Measurements from ENCODE around the gene DIS3L2.

DNA sequence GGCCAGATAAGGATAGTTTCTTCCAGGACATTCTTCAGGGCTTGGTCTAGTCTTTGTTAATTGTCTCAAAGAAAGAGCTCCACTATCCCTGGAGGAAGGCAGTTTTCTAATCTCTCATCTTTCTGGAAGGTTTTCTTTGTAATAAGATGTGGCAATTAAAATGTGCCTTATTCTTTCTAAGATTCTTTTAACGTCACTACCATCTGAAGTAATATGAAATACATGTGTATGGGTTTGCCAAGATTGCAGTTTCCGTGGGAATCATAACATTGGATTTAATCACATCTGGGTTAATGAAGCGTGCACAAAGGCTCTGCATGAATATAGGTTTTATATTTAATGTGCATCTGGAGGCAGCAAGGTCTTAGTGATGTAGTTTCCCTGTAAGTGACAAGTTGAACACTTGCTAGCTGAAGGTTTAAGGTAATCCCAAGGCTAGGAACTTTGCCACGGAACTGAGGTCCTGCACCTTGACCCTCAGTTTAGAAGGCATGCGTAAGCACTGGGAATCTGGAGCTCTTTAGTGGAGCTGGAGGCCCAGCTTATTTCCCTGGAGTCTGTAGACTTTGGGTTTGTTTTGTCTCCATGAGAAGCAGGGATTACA lies 25.7 kb downstream of the DIS3L2 start:
- no peak; the same call in 1 of the 2 replicates for TF ChIP-seq POLR2AphosphoS5 (IDR thresholded peaks at IDR 0.05; ENCODE audit: borderline replicate concordance, low read depth, low read length)
- TF ChIP-seq EZH2 (IDR thresholded peaks at IDR 0.05): no peak
- no peak for TF ChIP-seq FOXP2 (optimal IDR thresholded peaks at IDR 0.05; ENCODE audit: control extremely low read depth, extremely low read length, insufficient read depth)
